ENCODE results near the gene PTPRN2. TPM values are rescaled to one million over a fixed set of nuclear protein-coding genes. Genes with fewer than 3 reads are reported as not detected.

The PTPRN2 gene
- total RNA-seq, 2 donors from 2014 or later, result 26.1 to 55.5 TPM

DNA sequence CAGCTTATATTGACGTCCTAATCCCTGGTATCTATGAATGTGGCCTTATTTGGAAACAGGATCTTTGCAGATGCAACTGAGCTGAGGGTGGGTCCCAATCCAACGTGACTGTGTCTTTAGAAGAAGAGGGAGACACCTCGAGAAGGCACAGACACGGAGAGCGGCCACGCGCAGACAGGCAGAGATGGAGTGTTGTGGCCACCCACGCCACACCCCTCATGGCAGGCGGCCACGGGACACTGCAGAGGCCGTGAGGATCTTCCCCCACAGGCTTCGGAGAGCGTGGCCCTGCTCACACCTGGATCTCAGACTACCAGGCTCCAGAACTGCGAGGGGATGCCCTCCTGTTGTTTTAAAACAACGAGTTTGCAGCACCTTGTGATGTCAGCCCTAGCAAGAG, 1005.9 kb downstream of the PTPRN2 start:
- 75% methylated on average over 15 of the region's 15 CpGs for WGBS
- intact Hi-C loops (cut with DNase I), result no loop called here
- H3K36me3 ChIP-seq, result no peaks in the 10 kb centered on the region
- no peaks in the 10 kb centered on the region for H3K9me3 ChIP-seq
- no peaks in the 10 kb centered on the region for H3K4me1 ChIP-seq (replicated peaks)
- H3K27ac ChIP-seq, result no peak overlapping the region
- DNase-seq (ENCODE audit: low spot score), result no peak
- TF ChIP-seq, protein P1, sequence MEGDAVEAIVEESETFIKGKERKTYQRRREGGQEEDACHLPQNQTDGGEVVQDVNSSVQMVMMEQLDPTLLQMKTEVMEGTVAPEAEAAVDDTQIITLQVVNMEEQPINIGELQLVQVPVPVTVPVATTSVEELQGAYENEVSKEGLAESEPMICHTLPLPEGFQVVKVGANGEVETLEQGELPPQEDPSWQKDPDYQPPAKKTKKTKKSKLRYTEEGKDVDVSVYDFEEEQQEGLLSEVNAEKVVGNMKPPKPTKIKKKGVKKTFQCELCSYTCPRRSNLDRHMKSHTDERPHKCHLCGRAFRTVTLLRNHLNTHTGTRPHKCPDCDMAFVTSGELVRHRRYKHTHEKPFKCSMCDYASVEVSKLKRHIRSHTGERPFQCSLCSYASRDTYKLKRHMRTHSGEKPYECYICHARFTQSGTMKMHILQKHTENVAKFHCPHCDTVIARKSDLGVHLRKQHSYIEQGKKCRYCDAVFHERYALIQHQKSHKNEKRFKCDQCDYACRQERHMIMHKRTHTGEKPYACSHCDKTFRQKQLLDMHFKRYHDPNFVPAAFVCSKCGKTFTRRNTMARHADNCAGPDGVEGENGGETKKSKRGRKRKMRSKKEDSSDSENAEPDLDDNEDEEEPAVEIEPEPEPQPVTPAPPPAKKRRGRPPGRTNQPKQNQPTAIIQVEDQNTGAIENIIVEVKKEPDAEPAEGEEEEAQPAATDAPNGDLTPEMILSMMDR (IDR thresholded peaks at IDR 0.05), result no peak
- no peak for TF ChIP-seq POLR2A (IDR thresholded peaks at IDR 0.05)
- TF ChIP-seq POLR2AphosphoS5 (IDR thresholded peaks at IDR 0.05), result no peak
- H3K4me3 ChIP-seq, result no peak overlapping the region
- no peaks in the 10 kb centered on the region for H3K27me3 ChIP-seq (replicated peaks; ENCODE audit: insufficient read depth)

DNA sequence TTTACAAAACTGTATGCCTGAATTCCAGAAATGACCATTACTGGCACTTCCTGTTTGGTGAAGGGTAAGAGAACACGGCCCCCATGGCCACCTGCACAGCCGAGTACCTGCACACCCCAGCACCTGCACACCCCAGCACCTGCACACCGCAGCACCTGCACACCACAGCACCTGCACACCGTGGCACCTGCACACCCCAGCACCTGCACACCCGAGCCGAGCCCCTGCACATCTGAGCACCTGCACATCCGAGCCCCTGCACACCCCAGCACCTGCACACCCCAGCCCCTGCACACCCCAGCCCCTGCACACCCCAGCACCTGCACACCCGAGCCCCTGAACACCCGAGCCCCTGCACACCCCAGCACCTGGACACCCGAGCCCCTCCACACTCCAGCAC, 1007.3 kb downstream of the PTPRN2 start:
- Histone ChIP-seq H3K9me3 (no peaks in the 10 kb centered on the region), H3K4me1 (replicated peaks) (no peaks in the 10 kb centered on the region), H3K36me3 (no peaks in the 10 kb centered on the region), H3K27ac (no peak overlapping the region), H3K4me3 (no peak overlapping the region), H3K27me3 (replicated peaks; ENCODE audit: insufficient read depth) (no peaks in the 10 kb centered on the region)
- WGBS, result 61% methylated on average over 10 of the region's 10 CpGs
- no peak for DNase-seq (ENCODE audit: low spot score)
- intact Hi-C loops (cut with DNase I), result no loop called here
- TF ChIP-seq POLR2A (IDR thresholded peaks at IDR 0.05) (no peak), POLR2AphosphoS5 (IDR thresholded peaks at IDR 0.05) (no peak)
- TF ChIP-seq, protein P1 (IDR thresholded peaks at IDR 0.05), result no peak

DNA sequence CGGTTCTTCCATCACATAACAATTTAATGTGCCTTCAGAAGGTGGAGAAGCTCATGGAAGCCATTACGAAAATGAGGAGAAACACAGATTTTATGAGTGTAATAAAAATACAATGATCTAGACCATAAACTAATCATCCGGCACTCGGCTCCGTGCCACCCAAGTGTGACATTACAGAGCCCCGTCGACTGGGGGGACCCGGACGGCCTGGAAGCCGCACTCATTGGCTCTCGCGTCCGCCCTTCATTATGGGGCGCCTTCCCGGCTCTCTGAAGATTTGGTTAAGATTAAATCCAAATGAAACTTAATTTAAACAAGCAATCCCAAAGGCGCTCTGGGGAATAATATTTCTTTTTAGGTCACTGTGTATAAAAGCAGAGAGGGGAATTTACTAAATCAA, 1008.2 kb downstream of the PTPRN2 start:
- H3K27ac ChIP-seq, result no peak overlapping the region
- no peaks in the 10 kb centered on the region for H3K4me1 ChIP-seq (replicated peaks)
- H3K4me3 ChIP-seq, result no peak overlapping the region
- no peaks in the 10 kb centered on the region for H3K27me3 ChIP-seq (replicated peaks; ENCODE audit: insufficient read depth)
- H3K9me3 ChIP-seq, result no peaks in the 10 kb centered on the region
- no peaks in the 10 kb centered on the region for H3K36me3 ChIP-seq
- DNase-seq (ENCODE audit: low spot score), result no peak
- 15% methylated on average over 16 of the region's 16 CpGs for WGBS
- intact Hi-C loops (cut with DNase I), result no loop called here
- TF ChIP-seq, protein P1 (IDR thresholded peaks at IDR 0.05), result no peak
- TF ChIP-seq POLR2AphosphoS5 (IDR thresholded peaks at IDR 0.05), result no peak

DNA sequence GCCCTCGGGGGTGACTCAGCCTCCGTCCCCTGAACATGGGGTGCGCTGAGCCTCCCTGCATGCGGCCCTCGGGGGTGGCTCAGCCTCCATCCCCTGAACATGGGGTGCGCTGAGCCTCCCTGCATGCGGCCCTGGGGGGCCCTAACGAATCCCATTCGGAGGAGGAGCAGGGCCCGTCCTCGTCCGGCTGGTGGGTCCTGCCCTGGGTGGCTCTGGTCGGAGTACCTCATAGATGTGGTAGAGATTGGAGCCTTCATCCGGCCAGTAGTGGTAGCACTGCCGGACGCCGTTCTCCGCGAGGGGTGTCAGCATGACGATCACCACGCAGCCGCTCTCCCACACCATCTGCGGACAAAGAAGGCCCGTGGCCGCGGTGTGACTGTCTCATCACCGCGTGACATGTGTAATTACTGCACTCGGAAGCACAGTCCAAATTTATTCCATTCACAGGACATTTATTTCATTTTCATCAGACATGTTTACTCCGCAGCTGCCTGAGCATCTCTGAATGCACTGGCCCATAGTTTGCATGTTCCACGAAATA, 1009.8 kb downstream of the PTPRN2 start:
- Histone ChIP-seq H3K27me3 (replicated peaks; ENCODE audit: insufficient read depth) (no peaks in the 10 kb centered on the region), H3K36me3 (no peaks in the 10 kb centered on the region), H3K4me1 (replicated peaks) (no peaks in the 10 kb centered on the region), H3K27ac (no peak overlapping the region), H3K9me3 (no peaks in the 10 kb centered on the region), H3K4me3 (no peak overlapping the region)
- WGBS, result 89% methylated on average over 31 of the region's 31 CpGs
- DNase-seq (ENCODE audit: low spot score), result no peak
- no peak for TF ChIP-seq POLR2AphosphoS5 (IDR thresholded peaks at IDR 0.05)
- TF ChIP-seq, protein P1 (IDR thresholded peaks at IDR 0.05), result no peak
- TF ChIP-seq POLR2A (IDR thresholded peaks at IDR 0.05), result no peak
- intact Hi-C loops (cut with DNase I), result no loop called here

DNA sequence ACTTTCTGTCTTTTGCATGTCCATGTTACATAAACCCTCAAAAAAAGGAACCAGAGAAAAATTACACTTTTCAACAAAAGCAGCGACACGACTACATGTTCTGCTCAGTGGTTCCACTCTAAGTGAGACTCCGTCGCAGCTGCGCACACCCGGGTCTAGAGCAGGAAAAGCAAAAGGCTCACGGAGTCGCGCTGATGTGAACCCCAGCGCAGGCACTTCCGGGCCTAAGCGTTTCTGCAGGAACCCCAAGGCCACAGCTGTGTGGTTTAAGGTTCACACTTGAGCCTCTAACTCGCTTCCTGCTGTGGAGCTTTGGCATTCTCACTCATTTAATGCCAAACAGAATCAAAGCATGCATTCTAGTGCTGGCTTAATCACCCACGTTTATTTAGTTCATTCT, 1010.6 kb downstream of the PTPRN2 start:
- WGBS, result 89% methylated on average over 14 of the region's 14 CpGs
- Histone ChIP-seq H3K27me3 (replicated peaks; ENCODE audit: insufficient read depth) (no peaks in the 10 kb centered on the region), H3K36me3 (no peaks in the 10 kb centered on the region), H3K9me3 (no peaks in the 10 kb centered on the region), H3K27ac (no peak overlapping the region), H3K4me3 (no peak overlapping the region), H3K4me1 (replicated peaks) (no peaks in the 10 kb centered on the region)
- intact Hi-C loops (cut with DNase I), result no loop called here
- TF ChIP-seq, protein P1 (IDR thresholded peaks at IDR 0.05), result no peak
- TF ChIP-seq POLR2AphosphoS5 (IDR thresholded peaks at IDR 0.05), result no peak
- no peak for TF ChIP-seq POLR2A (IDR thresholded peaks at IDR 0.05)
- no peak for DNase-seq (ENCODE audit: low spot score)
